Gastroesophageal sphincter (tissue), 4 donors: ENCODE results near the gene MYO1D. TPM values are rescaled to one million over a fixed set of nuclear protein-coding genes. Genes with fewer than 3 reads are reported as not detected.

Source experiments
- ATAC-seq: fragments of 150-250 bp; one replicate; pipeline ENCODE4 v1.9.1; 2016; ENCODE audit warnings: mild to moderate bottlenecking, moderate library complexity
- H3K27ac ChIP-seq, 4 donors: fragments of 200-600 bp; sonication (generic) in 3 of 4; 1 replicate in 3 of 4; 2 replicates in 1 of 4; pipeline ENCODE4 v1.5.1; 2016 to 2019
- H3K27me3 ChIP-seq: fragments of 200-600 bp; sonication (generic); one replicate; pipeline ENCODE4 v1.5.1; 2019
- H3K36me3 ChIP-seq, 2 donors: fragments of 200-600 bp; sonication (generic); one replicate each; pipeline ENCODE4 v1.5.1; 2019; ENCODE audit warnings: control low read depth in 1 of 2
- H3K4me1 ChIP-seq, 3 donors: fragments of 200-600 bp; sonication (generic); 1 replicate in 2 of 3; 2 replicates in 1 of 3; pipeline ENCODE4 v1.5.1; 2016 to 2019; ENCODE audit warnings: control low read depth in 2 of 3
- H3K4me3 ChIP-seq, 2 donors: fragments of 200-600 bp; sonication (generic); one replicate each; pipeline ENCODE4 v1.5.1; 2019; ENCODE audit warnings: mild to moderate bottlenecking in 1 of 2, moderate library complexity in 1 of 2
- H3K9me3 ChIP-seq, 3 donors: fragments of 200-600 bp; sonication (generic); one replicate each; pipeline ENCODE4 v1.5.1; 2017 to 2019; ENCODE audit warnings: control low read depth in 2 of 3
- CTCF ChIP-seq, 4 experiments: fragments of 200-600 bp in 2 of 4; fragments of 450-650 bp in 2 of 4; sonication (generic) in 1 of 4; IDR thresholded peaks; one replicate each; pipeline ENCODE4 v1.5.1; 2017 to 2019; ENCODE audit warnings: antibody characterized with exemption in 4 of 4, mild to moderate bottlenecking in 2 of 4, moderate library complexity in 2 of 4
- EP300 ChIP-seq: sonication (generic); formaldehyde crosslinking; IDR thresholded peaks from one replicate; pipeline ENCODE4 v1.6.1; 2017; ENCODE audit warnings: antibody characterized with exemption, mild to moderate bottlenecking
- POLR2A ChIP-seq, 2 donors: fragments of 450-650 bp; IDR thresholded peaks; one replicate each; pipeline ENCODE4 v1.6.1; 2017; ENCODE audit warnings: antibody characterized with exemption in 2 of 2, mild to moderate bottlenecking in 2 of 2, moderate library complexity in 1 of 2
- POLR2AphosphoS5 ChIP-seq: sonication (generic); formaldehyde crosslinking; IDR thresholded peaks from one replicate; pipeline ENCODE4 v1.6.1; 2017; ENCODE audit warnings: antibody characterized with exemption
- WGBS, 2 donors: methylation state at CpG; one replicate each; pipeline ENCODE4 v1.1.5; 2018; ENCODE audit warnings: low coverage in 1 of 2; 5-methylcytosine and 5-hydroxymethylcytosine counted together
- total RNA-seq, 4 donors: library from RNA; depleted of rRNA; stranded (reverse); fragments of >200 nt; gene quantifications; one replicate each; pipeline ENCODE4 v1.1.0, GENCODE V29; 2016

Gene MYO1D
- total RNA-seq, 4 donors from 2014 or later, result 28.2 to 63.5 (median 47.2) TPM

- Histone ChIP-seq H3K27ac (no peak overlapping the region), H3K4me1 (no peaks in the 10 kb centered on the region), H3K27me3 (no peaks in the 10 kb centered on the region), H3K9me3 (no peaks in the 10 kb centered on the region), H3K36me3 (no peaks in the 10 kb centered on the region), H3K4me3 (no peak overlapping the region)
- WGBS, 2 donors, result 88 to 91% methylated on average over 6 to 12 of the region's 12 CpGs
- ATAC-seq, result no peak
- no peak for TF ChIP-seq POLR2AphosphoS5
- no peak for TF ChIP-seq CTCF (IDR thresholded peaks at IDR 0.05)
- TF ChIP-seq POLR2A (IDR thresholded peaks at IDR 0.05), result no peak
- no peak for TF ChIP-seq EP300
These were observed 321.2 kb downstream of the MYO1D start for GRCh38 chr17:32555611-32556310.

GRCh38 chr17:32553168-32553567 lies 323.8 kb downstream of the MYO1D start:
- no peaks in the 10 kb centered on the region for H3K9me3 ChIP-seq
- WGBS, 2 donors, result 77 to 88% methylated on average over 1 to 3 of the region's 3 CpGs
- no peak overlapping the region for H3K27ac ChIP-seq
- H3K4me3 ChIP-seq, result no peak overlapping the region
- no peak for ATAC-seq
- no peak for TF ChIP-seq POLR2A (IDR thresholded peaks at IDR 0.05)
- no peak for TF ChIP-seq CTCF (IDR thresholded peaks at IDR 0.05)
- no peak for TF ChIP-seq POLR2AphosphoS5
- no peaks in the 10 kb centered on the region for H3K36me3 ChIP-seq
- no peaks in the 10 kb centered on the region for H3K4me1 ChIP-seq
- H3K27me3 ChIP-seq, result no peaks in the 10 kb centered on the region

GRCh38 chr17:32552280-32552679 lies 324.6 kb downstream of the MYO1D start:
- TF ChIP-seq POLR2A (IDR thresholded peaks at IDR 0.05) (no peak), POLR2AphosphoS5 (no peak), EP300 (no peak), CTCF (IDR thresholded peaks at IDR 0.05) (no peak)
- ATAC-seq, result no peak
- H3K4me1 ChIP-seq, result no peaks in the 10 kb centered on the region
- no peak overlapping the region for H3K27ac ChIP-seq
- no peaks in the 10 kb centered on the region for H3K9me3 ChIP-seq
- H3K36me3 ChIP-seq, result no peaks in the 10 kb centered on the region
- H3K27me3 ChIP-seq, result no peaks in the 10 kb centered on the region
- no peak overlapping the region for H3K4me3 ChIP-seq

GRCh38 chr17:32551186-32551955 lies 325.6 kb downstream of the MYO1D start:
- WGBS, 2 donors, result 69 to 81% methylated on average over 7 to 8 of the region's 8 CpGs

More at GRCh38 chr17:32551186-32551955, 325.6 kb downstream of the MYO1D start:
- Histone ChIP-seq H3K4me3 (no peak overlapping the region), H3K27ac (no peak overlapping the region), H3K9me3 (no peaks in the 10 kb centered on the region), H3K36me3 (no peaks in the 10 kb centered on the region), H3K27me3 (no peaks in the 10 kb centered on the region), H3K4me1 (no peaks in the 10 kb centered on the region)
- no peak for TF ChIP-seq EP300
- no peak for TF ChIP-seq CTCF (IDR thresholded peaks at IDR 0.05)
- TF ChIP-seq POLR2A (IDR thresholded peaks at IDR 0.05), result no peak
- TF ChIP-seq POLR2AphosphoS5, result no peak
- ATAC-seq, result no peak
